Calu3 (cell line): ENCODE data around the gene ADCY3. TPM values are rescaled to one million over a fixed set of nuclear protein-coding genes. Genes with fewer than 3 reads are reported as not detected.

Source experiments
- BruUV-seq: library from RNA; stranded (reverse); fragments of 400-500 nt; replicated peaks from 2 replicates; lab custom pipeline; 2021; lab: Mats Ljungman, UMichigan
- CTCF ChIA-PET: fragments of 300-600 bp; sonication (Branson Sonifier 250); formaldehyde crosslinking; loops from one replicate; lab custom pipeline; 2022; ENCODE audit warnings: antibody characterized with exemption; lab: Charles Lee
- DNase-seq: peaks from one replicate; pipeline ENCODE4 v3.0.0; 2022
- H3K27ac Mint-ChIP-seq: one replicate; pipeline ENCODE4 v1.8.0; 2022; ENCODE audit warnings: mixed read lengths; ENCODE audit not compliant: unreplicated experiment
- H3K27me3 Mint-ChIP-seq: one replicate; pipeline ENCODE4 v1.8.0; 2022; ENCODE audit warnings: mixed read lengths; ENCODE audit not compliant: unreplicated experiment
- H3K36me3 Mint-ChIP-seq: one replicate; pipeline ENCODE4 v1.8.0; 2022; ENCODE audit warnings: mild to moderate bottlenecking, moderate library complexity, mixed read lengths; ENCODE audit not compliant: insufficient read depth, unreplicated experiment
- H3K4me1 Mint-ChIP-seq: one replicate; pipeline ENCODE4 v1.8.0; 2022; ENCODE audit warnings: mild to moderate bottlenecking, low read depth, mixed read lengths; ENCODE audit not compliant: unreplicated experiment
- H3K4me3 Mint-ChIP-seq: one replicate; pipeline ENCODE4 v1.8.0; 2022; ENCODE audit warnings: mild to moderate bottlenecking, low read depth, moderate library complexity, mixed read lengths; ENCODE audit not compliant: unreplicated experiment
- H3K9me3 Mint-ChIP-seq: one replicate; pipeline ENCODE4 v1.8.0; 2022; ENCODE audit warnings: low read depth, mixed read lengths; ENCODE audit not compliant: unreplicated experiment
- CTCF ChIP-seq: fragments of 200-600 bp; IDR thresholded peaks from one replicate; pipeline ENCODE4 v1.8.0; 2022; ENCODE audit warnings: antibody characterized with exemption; ENCODE audit not compliant: unreplicated experiment
- intact Hi-C: fragments of 100-400 bp; cut with micrococcal nuclease; formaldehyde crosslinking; loops from one replicate; pipeline ENCODE4 v1.10.0; 2022; ENCODE audit not compliant: unreplicated experiment
- total RNA-seq: library from RNA; stranded (reverse); gene quantifications from 2 replicates; pipeline ENCODE4 v1.2.3, GENCODE V29; 2022

ADCY3 gene
- total RNA-seq, 1 experiment from 2014 or later, result 63.7 TPM

- Mint-ChIP-seq H3K4me3 (no peak overlapping the region), H3K4me1 (no peaks in the 10 kb centered on the region), H3K27ac (no peak overlapping the region), H3K27me3 (no peaks in the 10 kb centered on the region), H3K36me3 (peaks cover 5% of the 10 kb centered on the region), H3K9me3 (no peaks in the 10 kb centered on the region)
- CTCF ChIA-PET, result interaction anchor here (1.4 kb wide), 1 partner anchor 26 kb away, joined by 6 read pairs; no protein-coding TSS in a partner anchor
- intact Hi-C loops, result no loop called here
- no TSS peak for BruUV-seq
- no peak for DNase-seq
- TF ChIP-seq CTCF, result no peak
Measured at GRCh38 chr2:24886126-24886501, 33.9 kb downstream of the ADCY3 start.

- BruUV-seq, result no TSS peak
- intact Hi-C loops, result no loop called here
- no peak for DNase-seq
Measured at GRCh38 chr2:24885221-24886125, 34.6 kb downstream of the ADCY3 start.

GRCh38 chr2:24883946-24884345 is 36.1 kb downstream of the ADCY3 start:
- no peak for TF ChIP-seq CTCF
- Mint-ChIP-seq H3K36me3 (peaks cover 5% of the 10 kb centered on the region), H3K4me1 (no peaks in the 10 kb centered on the region), H3K27me3 (no peaks in the 10 kb centered on the region), H3K4me3 (no peak overlapping the region), H3K9me3 (no peaks in the 10 kb centered on the region), H3K27ac (no peak overlapping the region)
- DNase-seq, result no peak
- CTCF ChIA-PET, result no interaction called here
- intact Hi-C loops, result no loop called here
- no TSS peak for BruUV-seq

More at GRCh38 chr2:24885221-24886125, 34.6 kb downstream of the ADCY3 start:
- CTCF ChIA-PET, result interaction anchor here (1.4 kb wide), 1 partner anchor 27 kb away, joined by 6 read pairs; no protein-coding TSS in a partner anchor
- H3K27me3 Mint-ChIP-seq, result no peaks in the 10 kb centered on the region
- H3K36me3 Mint-ChIP-seq, result peaks cover 5% of the 10 kb centered on the region
- no peak overlapping the region for H3K27ac Mint-ChIP-seq
- H3K4me3 Mint-ChIP-seq, result no peak overlapping the region
- no peaks in the 10 kb centered on the region for H3K9me3 Mint-ChIP-seq
- no peak for TF ChIP-seq CTCF
- no peaks in the 10 kb centered on the region for H3K4me1 Mint-ChIP-seq

- intact Hi-C loops, result no loop called here
- CTCF ChIA-PET, result no interaction called here
- no peaks in the 10 kb centered on the region for H3K27me3 Mint-ChIP-seq
- H3K4me1 Mint-ChIP-seq, result no peaks in the 10 kb centered on the region
- TF ChIP-seq CTCF, result no peak
- peaks cover 5% of the 10 kb centered on the region for H3K36me3 Mint-ChIP-seq
- DNase-seq, result no peak
- no TSS peak for BruUV-seq
- H3K4me3 Mint-ChIP-seq, result no peak overlapping the region
- no peak overlapping the region for H3K27ac Mint-ChIP-seq
- H3K9me3 Mint-ChIP-seq, result no peaks in the 10 kb centered on the region
Measured at GRCh38 chr2:24881623-24882022, 38.4 kb downstream of the ADCY3 start.
